GM12891 (cell line): ENCODE data around the gene ABL1.
A peak's percentile ranks its signal among the peaks of the same experiment; 100 is the strongest.

Experiments used
- DNase-seq: peaks from one replicate; pipeline ENCODE4 v3.0.0; 2011; ENCODE audit warnings: low spot score; ENCODE audit not compliant: insufficient read length
- FAIRE-seq: peaks from 2 replicates; lab custom pipeline; 2011; peaks lifted over from hg19 to GRCh38; lab: Jason Lieb, UNC
- PAX5 ChIP-seq: IDR thresholded peaks from 2 replicates; pipeline ENCODE4 v1.6.1; 2011; ENCODE audit warnings: low read length, moderate library complexity, mild to moderate bottlenecking; ENCODE audit not compliant: insufficient read depth, severe bottlenecking
- POLR2A ChIP-seq: IDR thresholded peaks from 2 replicates; pipeline ENCODE4 v1.6.1; 2011; ENCODE audit warnings: low read depth, low read length, control low read depth
- POLR2AphosphoS5 ChIP-seq: IDR thresholded peaks from 2 replicates; pipeline ENCODE4 v1.6.1; 2011; ENCODE audit warnings: low read depth, low read length, control low read depth
- POU2F2 ChIP-seq: IDR thresholded peaks from 2 replicates; pipeline ENCODE4 v1.6.1; 2011; ENCODE audit warnings: low read depth, mild to moderate bottlenecking, control low read depth, low read length, moderate library complexity
- SPI1 ChIP-seq: IDR thresholded peaks from 2 replicates; pipeline ENCODE4 v1.6.1; 2011; ENCODE audit warnings: low read depth, low read length, control low read depth
- TAF1 ChIP-seq: IDR thresholded peaks from 2 replicates; pipeline ENCODE4 v1.6.1; 2011; ENCODE audit warnings: low read depth, low read length, control low read depth

The ABL1 gene

DNA sequence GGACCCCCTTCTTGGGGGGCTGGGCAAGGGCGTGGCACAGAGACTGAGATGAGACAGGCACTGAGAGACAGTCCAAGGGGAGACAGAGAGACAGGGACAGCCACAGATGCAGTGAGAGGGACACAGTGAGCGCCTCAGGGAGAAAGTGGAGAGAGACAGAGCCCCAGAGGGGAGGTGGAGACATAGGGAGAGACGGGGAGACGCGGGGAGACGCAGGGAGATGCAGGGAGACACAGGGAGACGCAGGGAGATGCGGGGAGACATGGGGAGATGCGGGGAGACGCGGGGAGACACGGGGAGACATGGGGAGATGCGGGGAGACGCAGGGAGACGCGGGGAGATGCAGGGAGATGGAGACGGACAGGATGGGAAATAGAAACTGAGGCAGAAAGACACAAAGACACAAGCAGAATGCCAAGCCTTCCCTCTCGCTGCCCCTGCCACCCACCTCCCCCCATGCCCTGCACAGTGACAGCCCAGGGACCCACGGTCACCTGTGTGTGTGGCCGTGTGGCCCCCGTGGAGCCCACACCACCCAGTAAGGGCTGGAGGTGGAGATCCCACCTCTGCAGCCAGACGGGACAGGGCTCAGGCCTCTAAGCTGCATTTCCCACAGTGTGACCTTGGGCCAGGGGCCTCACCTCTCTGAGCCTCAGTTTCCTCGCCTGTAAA, 95.2 kb downstream of the ABL1 start:
- TF ChIP-seq POU2F2 (no peak), SPI1 (no peak), POLR2A (no peak), PAX5 (no peak), POLR2AphosphoS5 (no peak), TAF1 (no peak)
- no peak for FAIRE-seq
- DNase-seq: no peak

DNA sequence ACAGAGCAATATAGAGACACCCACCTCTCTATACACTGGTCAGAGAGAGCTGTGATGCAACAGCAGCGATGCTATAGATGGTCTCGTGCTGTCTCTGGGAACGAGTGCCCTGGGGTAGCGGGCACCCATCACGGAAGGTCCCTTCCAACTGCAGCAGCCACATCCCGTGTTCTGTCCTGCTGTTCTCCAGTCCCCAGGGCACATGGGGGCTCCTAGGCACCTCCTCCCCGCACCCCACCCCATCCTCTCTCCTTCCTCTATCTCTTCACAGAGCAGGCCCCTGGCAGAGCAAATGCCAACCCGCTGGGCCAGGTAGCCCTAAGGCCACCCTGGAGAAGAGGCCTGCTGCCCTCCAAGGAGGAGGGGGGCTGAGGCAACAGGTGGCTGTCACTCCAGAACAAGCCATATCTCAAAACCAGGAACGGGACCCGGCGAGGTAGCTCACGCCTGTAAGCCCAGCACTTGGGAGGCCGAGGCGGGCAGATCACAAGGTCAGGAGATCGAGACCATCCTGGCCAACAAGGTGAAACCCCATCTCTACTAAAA, 95.8 kb downstream of the ABL1 start:
- DNase-seq (no peak), FAIRE-seq (no peak)
- TF ChIP-seq POU2F2 (no peak), SPI1 (no peak), POLR2A (no peak), PAX5 (no peak), POLR2AphosphoS5 (no peak), TAF1 (no peak)

DNA sequence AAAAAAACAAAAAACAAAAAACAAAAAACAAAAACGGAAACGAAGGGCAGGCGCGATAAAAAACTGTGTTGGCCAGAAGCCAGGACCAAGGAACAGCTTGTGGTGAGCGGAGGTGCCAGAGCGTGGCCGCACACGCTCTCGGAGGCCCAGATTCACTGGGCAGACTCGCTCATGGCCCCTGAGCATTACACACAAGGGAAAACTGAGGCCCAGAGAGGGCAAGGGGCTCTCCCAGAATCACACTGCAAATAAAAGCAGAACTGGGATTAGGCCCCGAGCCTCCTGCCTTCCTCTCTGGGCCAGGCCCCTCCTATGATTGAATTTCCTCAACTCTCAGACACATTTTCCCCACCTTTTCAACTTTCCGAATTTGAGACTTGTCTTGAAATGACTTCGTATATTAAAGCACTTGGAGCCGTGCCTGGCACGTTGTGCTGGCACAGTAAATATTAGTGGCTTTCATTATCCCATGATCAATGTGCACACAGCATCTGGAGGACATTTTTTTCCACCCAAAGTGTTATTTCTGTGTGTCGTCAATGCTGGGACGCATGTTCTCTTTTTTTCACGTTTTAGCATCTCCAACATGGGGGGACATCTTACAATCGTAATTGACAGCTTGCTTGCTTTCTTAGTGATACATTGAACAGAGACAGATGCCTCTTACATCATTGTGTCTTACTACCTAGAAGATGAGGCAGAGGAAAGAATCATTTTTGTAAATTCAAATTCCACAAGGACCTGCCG, 96.6 kb downstream of the ABL1 start:
- DNase-seq (peak; percentile 64), FAIRE-seq (no peak)
- TF ChIP-seq POU2F2: no peak
- TF ChIP-seq SPI1: peak; percentile 91
- TF ChIP-seq PAX5: peak; percentile 91
- TF ChIP-seq POLR2AphosphoS5: no peak

DNA sequence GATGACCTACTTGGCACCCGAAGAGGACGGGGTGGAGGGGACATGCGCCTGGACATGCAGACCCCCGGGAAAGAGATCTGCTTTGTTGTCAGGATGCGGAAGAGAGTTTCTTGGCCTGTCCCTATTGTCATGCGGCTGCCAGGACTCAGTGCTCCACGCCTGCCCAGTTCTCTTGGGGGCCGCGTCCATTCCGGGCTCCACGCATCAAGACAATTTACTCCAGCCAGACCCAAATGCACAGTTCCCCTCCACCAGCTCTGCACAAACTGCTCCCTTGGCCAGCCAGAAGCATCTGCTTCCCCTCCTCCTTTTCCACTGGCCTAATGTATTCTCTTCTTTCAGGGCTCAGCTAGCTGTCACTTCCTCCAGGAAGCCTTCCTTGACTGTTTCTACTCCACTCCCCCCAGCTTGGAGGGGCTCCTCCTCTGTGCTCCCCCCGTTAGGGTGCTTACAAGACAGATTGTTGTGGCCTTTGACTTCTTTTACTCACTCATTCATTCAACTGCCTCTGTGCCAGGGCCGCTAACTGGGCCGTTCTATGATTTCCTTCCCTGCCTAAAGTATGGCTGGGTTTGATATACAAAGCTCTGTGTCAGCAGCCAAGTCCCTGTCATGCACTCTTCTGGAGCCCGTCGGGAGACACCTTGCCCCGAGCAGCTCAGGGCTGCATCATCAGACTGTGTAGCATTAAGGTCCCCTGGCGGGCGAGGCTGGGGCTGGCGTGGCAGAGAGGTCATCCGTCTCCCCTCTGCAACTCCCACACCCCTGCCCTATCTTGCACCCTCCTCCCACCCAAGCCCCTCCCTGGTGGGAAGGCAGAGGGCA, 97.4 kb downstream of the ABL1 start:
- DNase-seq (no peak), FAIRE-seq (no peak)
- TF ChIP-seq PAX5 (no peak), SPI1 (no peak), POLR2A (no peak), TAF1 (no peak), POLR2AphosphoS5 (no peak), POU2F2 (no peak)

DNA sequence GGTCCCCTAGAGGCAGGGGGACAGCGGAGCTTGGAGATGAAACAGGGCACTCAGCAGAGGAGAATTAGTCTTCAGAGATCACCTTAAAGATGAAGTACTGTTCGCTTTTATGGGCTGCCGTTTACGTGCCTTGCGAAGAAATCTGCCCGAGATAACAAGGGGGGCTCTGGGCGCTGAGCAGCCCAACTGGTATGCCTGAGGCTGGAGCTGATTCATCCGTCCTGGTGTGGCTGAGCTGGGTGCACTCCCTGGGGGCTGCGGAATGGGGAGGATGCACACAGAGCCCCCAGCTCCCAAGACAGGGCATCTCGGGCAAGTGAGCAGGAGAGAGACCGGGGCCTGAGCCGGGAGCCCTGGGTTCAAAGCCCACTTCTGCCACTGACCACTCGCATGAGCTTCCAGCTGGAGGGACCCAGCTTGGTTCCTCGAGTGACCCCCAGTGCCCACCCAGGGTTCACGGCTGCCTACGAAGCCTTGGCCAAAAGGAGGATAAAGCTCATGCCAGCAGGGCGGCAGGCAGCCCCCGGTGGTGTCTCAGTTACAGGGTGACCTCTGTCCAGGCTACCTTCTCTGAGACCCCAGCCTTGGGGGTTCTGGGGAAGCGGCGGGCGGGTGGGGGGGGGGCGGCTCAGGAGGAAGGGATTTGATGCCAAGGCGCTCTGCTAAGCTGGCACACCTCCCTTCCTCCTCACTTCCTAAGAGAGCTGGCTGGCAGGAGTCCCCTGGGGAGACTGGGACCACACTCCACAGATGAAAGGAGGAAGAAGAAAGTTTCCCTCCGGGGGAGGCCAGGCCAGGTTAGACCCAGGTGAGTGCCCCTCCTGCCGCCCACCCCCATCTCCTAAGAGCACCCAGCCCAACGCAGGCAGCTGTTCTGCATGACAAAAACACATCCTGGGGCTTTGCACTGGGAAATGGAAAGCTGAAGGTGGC, 98.3 kb downstream of the ABL1 start:
- FAIRE-seq: no peak
- DNase-seq: no peak
- TF ChIP-seq POLR2AphosphoS5 (no peak), PAX5 (no peak), POU2F2 (no peak), SPI1 (no peak), POLR2A (no peak), TAF1 (no peak)

DNA sequence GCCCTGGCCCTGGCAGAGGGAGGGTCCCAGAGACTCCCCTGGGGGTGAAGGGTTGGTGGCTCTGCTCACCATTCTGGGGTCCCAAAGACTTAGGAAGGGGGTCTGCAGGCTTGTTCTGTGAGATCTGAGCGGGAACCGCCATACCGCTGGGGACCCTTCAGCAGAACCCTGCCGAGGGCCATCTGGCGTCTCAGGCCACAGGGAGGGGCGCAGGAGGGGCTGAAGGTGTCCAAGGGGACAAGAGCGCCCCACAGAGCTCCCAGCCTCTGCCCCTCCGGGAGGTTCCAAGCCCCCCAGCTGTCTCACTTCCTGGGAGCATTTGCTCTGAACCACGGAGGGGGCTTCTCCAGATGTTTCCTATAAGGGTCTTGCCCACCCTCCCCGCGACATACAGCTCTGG, 99.2 kb downstream of the ABL1 start:
- FAIRE-seq (no peak), DNase-seq (no peak)
- no peak for TF ChIP-seq POU2F2
- no peak for TF ChIP-seq PAX5
- no peak for TF ChIP-seq SPI1

DNA sequence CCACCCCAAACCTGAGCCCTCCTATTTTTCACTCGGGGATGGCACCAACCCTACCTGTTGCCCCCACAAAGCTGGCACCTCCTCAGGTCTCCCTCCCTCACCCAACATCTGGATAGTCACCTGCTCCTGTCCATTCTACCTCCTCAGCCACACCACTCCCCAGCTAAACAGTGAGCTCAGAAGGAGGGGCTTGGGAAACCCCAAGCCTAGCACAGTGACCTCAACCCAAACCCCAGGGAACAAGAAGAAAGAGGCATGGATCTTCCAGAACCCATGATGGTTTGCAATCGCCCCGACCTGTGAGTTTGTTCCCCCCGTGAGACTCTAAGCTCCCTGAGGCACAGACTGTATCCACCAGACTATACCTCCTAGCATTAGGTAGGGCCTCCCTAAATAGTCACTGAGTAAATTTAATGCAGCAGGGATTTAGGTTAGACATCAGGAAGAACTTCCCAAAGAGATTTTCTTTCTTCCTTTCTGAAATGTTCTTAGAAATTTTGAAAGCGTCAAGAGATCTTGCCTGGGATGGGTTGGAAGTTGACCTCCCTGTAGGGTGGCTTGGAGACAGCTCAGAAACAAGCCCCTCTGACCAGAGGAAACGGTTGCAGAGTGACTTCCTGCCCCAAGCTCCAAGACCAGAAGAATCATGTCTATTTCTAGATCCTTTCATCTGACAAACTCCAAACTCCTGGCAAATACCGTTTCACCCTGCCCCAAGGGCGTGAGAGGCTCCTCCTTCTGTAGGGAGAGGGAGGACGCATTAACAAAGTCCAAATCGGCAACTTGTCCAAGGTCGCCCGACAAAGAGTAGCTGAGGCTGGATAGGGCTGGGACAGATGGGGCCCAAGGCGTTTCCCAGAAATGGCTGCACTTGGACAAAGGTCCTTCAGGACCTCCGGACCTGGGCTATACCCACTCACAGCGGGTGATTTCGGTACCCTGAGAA, 99.9 kb downstream of the ABL1 start:
- DNase-seq (no peak), FAIRE-seq (no peak)
- TF ChIP-seq POLR2A (no peak), TAF1 (no peak), PAX5 (no peak), POLR2AphosphoS5 (no peak), SPI1 (no peak), POU2F2 (no peak)

DNA sequence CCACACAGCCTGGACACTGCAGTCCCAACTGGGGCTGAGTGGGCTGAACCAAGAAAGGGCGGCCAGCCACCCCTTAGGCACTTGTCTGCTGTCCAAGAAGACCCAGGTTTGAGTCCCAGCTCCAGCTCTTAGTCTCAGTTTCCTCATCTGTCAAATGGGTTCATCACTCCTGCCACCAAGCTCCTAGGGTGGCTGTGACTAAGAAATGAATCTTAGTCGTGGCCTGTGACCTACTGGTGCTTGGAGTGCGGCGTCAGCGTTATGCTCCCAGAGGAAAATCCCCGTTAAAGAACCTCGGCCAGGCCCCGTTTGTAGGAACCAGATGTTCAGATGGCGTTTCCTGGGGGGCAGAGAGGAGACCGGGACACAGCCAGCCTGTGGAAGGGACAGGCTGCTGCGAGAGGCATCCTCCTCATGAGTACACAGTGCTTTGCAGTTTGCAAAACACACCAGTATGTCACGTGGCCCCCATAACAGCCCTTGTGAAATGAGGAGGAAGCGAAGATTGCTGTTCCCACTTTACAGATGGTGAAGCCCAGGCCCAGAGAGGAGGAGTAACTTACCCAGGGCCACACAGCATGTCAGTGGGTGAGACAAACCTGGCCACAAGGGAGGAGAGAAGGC, 100.7 kb downstream of the ABL1 start:
- FAIRE-seq (no peak), DNase-seq (no peak)
- no peak for TF ChIP-seq SPI1
- TF ChIP-seq PAX5: no peak
- TF ChIP-seq POLR2A: no peak
- TF ChIP-seq POLR2AphosphoS5: no peak
- no peak for TF ChIP-seq TAF1
- TF ChIP-seq POU2F2: no peak
